Measurements from ENCODE around the gene LIMA1.

Gene LIMA1

GRCh38 chr12:50142993-50143392 is 140.3 kb downstream of the LIMA1 start:
- H3K36me3 Mint-ChIP-seq: peaks cover 59% of the 10 kb centered on the region
- no peaks in the 10 kb centered on the region for H3K4me1 Mint-ChIP-seq
- no peak overlapping the region for H3K4me3 Mint-ChIP-seq
- no peak overlapping the region for H3K27ac Mint-ChIP-seq
- no peak for ATAC-seq
- no peak for DNase-seq (ENCODE audit: low spot score in 2 of 2)
- H3K9me3 Mint-ChIP-seq: no peaks in the 10 kb centered on the region

GRCh38 chr12:50132505-50133135 is 150.7 kb downstream of the LIMA1 start:
- no peak for DNase-seq (ENCODE audit: low spot score in 2 of 2)

GRCh38 chr12:50129290-50129689 is 154.0 kb downstream of the LIMA1 start:
- Mint-ChIP-seq H3K4me1 (peaks cover 25% of the 10 kb centered on the region), H3K36me3 (peaks cover 97% of the 10 kb centered on the region), H3K4me3 (no peak overlapping the region), H3K9me3 (no peaks in the 10 kb centered on the region), H3K27ac (peak overlapping the region; percentile 38)
- DNase-seq (ENCODE audit: low spot score in 2 of 2) (no peak), ATAC-seq (no peak)

More at GRCh38 chr12:50132505-50133135, 150.7 kb downstream of the LIMA1 start:
- Mint-ChIP-seq H3K9me3 (no peaks in the 10 kb centered on the region), H3K36me3 (peaks cover 100% of the 10 kb centered on the region), H3K4me3 (no peak overlapping the region), H3K27ac (peak overlapping the region; percentile 60), H3K4me1 (peaks cover 7% of the 10 kb centered on the region)
- peak; percentile 65 for ATAC-seq

GRCh38 chr12:50127546-50127945 is 155.8 kb downstream of the LIMA1 start:
- H3K9me3 Mint-ChIP-seq: no peaks in the 10 kb centered on the region
- H3K4me3 Mint-ChIP-seq: no peak overlapping the region
- ATAC-seq (no peak), DNase-seq (ENCODE audit: low spot score in 2 of 2) (no peak)
- peaks cover 97% of the 10 kb centered on the region for H3K36me3 Mint-ChIP-seq
- H3K4me1 Mint-ChIP-seq: peaks cover 22% of the 10 kb centered on the region
- H3K27ac Mint-ChIP-seq: peak overlapping the region; percentile 81

Data from stimulated activated effector memory CD8-positive, alpha-beta T cell treated with anti-CD3 and anti-CD28 coated beads, Interleukin-12 subunit alpha, Interleukin-12 subunit beta, amount 100 ng/mL, for 72 hours (primary cell).